GM12864 (cell line): Measurements from ENCODE around the gene MYO9B.

Source experiments
- DNase-seq: peaks from one replicate; pipeline ENCODE4 v3.0.0-alpha.2; 2011; ENCODE audit warnings: low read depth
- H3K4me3 ChIP-seq: 2 replicates; pipeline ENCODE4 v1.5.1; 2011; ENCODE audit warnings: mild to moderate bottlenecking, low read depth, low read length, control low read depth
- CTCF ChIP-seq: IDR thresholded peaks from 2 replicates; pipeline ENCODE4 v1.5.1; 2011; ENCODE audit warnings: low read depth, mild to moderate bottlenecking, moderate library complexity, low read length, control low read depth, inconsistent platforms; ENCODE audit errors: missing control alignments

MYO9B gene

GRCh38 chr19:17079710-17080439, 4.3 kb downstream of the MYO9B start:
- peak; percentile 88 for DNase-seq

GRCh38 chr19:17080440-17080801, 4.8 kb downstream of the MYO9B start:
- peak overlapping the region; percentile 83 for H3K4me3 ChIP-seq
- no peak for TF ChIP-seq CTCF
- no peak for DNase-seq

More at GRCh38 chr19:17079710-17080439, 4.3 kb downstream of the MYO9B start:
- TF ChIP-seq CTCF, result peak; percentile 74
- H3K4me3 ChIP-seq, result peak overlapping the region; percentile 83

GRCh38 chr19:17081672-17082630, 6.4 kb downstream of the MYO9B start:
- TF ChIP-seq CTCF, result no peak
- peak overlapping the region; percentile 15; the same call in 1 of the 2 replicates for H3K4me3 ChIP-seq
- DNase-seq, result no peak

- TF ChIP-seq CTCF, result no peak
- H3K4me3 ChIP-seq, result no peak overlapping the region
- no peak for DNase-seq
These were observed 10.5 kb downstream of the MYO9B start for GRCh38 chr19:17086120-17086519.

GRCh38 chr19:17086834-17087233, 11.3 kb downstream of the MYO9B start:
- no peak overlapping the region for H3K4me3 ChIP-seq
- DNase-seq, result no peak
- no peak for TF ChIP-seq CTCF

- DNase-seq, result no peak
- no peak for TF ChIP-seq CTCF
- H3K4me3 ChIP-seq, result no peak overlapping the region
These were observed 13.0 kb downstream of the MYO9B start for GRCh38 chr19:17088552-17088951.
